WTC11 (cell line): Measurements from ENCODE around the gene USP11. TPM values are rescaled to one million over a fixed set of nuclear protein-coding genes. Genes with fewer than 3 reads are reported as not detected.

Source experiments
- ATAC-seq: fragments of 200-7000 bp; cut with Tn5 transposase; 2 replicates; pipeline ENCODE4 v1.10.0; 2021; ENCODE audit warnings: mild to moderate bottlenecking, moderate library complexity
- CTCF ChIA-PET: fragments of 300-600 bp; sonication (Branson Sonifier 250); formaldehyde crosslinking; loops from one replicate; lab custom pipeline; 2021; ENCODE audit warnings: antibody characterized with exemption; lab: Charles Lee
- POLR2A ChIA-PET: fragments of 350-600 bp; sonication (Branson Sonifier 250); formaldehyde crosslinking; loops from one replicate; lab custom pipeline; 2021; ENCODE audit warnings: antibody characterized with exemption; lab: Charles Lee
- DNase-seq: peaks from one replicate; pipeline ENCODE4 v3.0.0; 2021; ENCODE audit warnings: low spot score
- H3K27ac Mint-ChIP-seq: 2 replicates; pipeline ENCODE4 v1.8.0; 2021; ENCODE audit warnings: mixed read lengths
- H3K27me3 Mint-ChIP-seq: 2 replicates; pipeline ENCODE4 v1.8.0; 2021; ENCODE audit warnings: low read depth, mild to moderate bottlenecking, moderate library complexity, mixed read lengths
- H3K36me3 Mint-ChIP-seq: 2 replicates; pipeline ENCODE4 v1.8.0; 2021; ENCODE audit warnings: mixed read lengths
- H3K4me1 Mint-ChIP-seq: 2 replicates; pipeline ENCODE4 v1.8.0; 2022; ENCODE audit warnings: mixed read lengths
- H3K4me3 Mint-ChIP-seq: 2 replicates; pipeline ENCODE4 v1.8.0; 2021; ENCODE audit warnings: mild to moderate bottlenecking, moderate library complexity, mixed read lengths
- H3K9me3 Mint-ChIP-seq: 2 replicates; pipeline ENCODE4 v1.8.0; 2021; ENCODE audit warnings: mixed read lengths
- ARID4B ChIP-seq: sonication (generic); formaldehyde crosslinking; IDR thresholded peaks from 2 replicates; pipeline ENCODE4 v1.8.0; 2023; ENCODE audit warnings: missing genetic modification reagents, mild to moderate bottlenecking, borderline replicate concordance
- GTF2I ChIP-seq: fragments of 250-450 bp; sonication (Bioruptor Pico); conservative IDR thresholded peaks from 2 replicates; pipeline ENCODE4 v1.4.0; 2021; ENCODE audit warnings: mild to moderate bottlenecking
- MYBL2 ChIP-seq: sonication (generic); formaldehyde crosslinking; IDR thresholded peaks from 2 replicates; pipeline ENCODE4 v1.8.1; 2023; ENCODE audit warnings: mild to moderate bottlenecking, moderate library complexity, missing genetic modification reagents
- OVOL2 ChIP-seq: fragments of 250-450 bp; sonication (Bioruptor Pico); IDR thresholded peaks from 2 replicates; pipeline ENCODE4 v1.9.0; 2021; ENCODE audit warnings: mild to moderate bottlenecking, borderline replicate concordance
- RELA ChIP-seq: sonication (generic); formaldehyde crosslinking; IDR thresholded peaks from 2 replicates; pipeline ENCODE4 v1.8.1; 2022; ENCODE audit warnings: missing genetic modification reagents, mild to moderate bottlenecking, borderline replicate concordance
- RORB ChIP-seq: fragments of 250-450 bp; sonication (Bioruptor Pico); IDR thresholded peaks from 2 replicates; pipeline ENCODE4 v1.9.0; 2021; ENCODE audit warnings: mild to moderate bottlenecking
- TCF7 ChIP-seq: sonication (generic); formaldehyde crosslinking; IDR thresholded peaks from 2 replicates; pipeline ENCODE4 v1.8.0; 2022; ENCODE audit warnings: mild to moderate bottlenecking, low read depth, missing genetic modification reagents, moderate library complexity
- ZMAT4 ChIP-seq: fragments of 250-450 bp; sonication (Bioruptor Pico); IDR thresholded peaks from 2 replicates; pipeline ENCODE4 v1.9.0; 2021; ENCODE audit warnings: mild to moderate bottlenecking
- ZNF121 ChIP-seq: sonication (generic); formaldehyde crosslinking; IDR thresholded peaks from 2 replicates; pipeline ENCODE4 v1.8.0; 2023; ENCODE audit warnings: missing genetic modification reagents
- ZNF263 ChIP-seq: sonication (generic); formaldehyde crosslinking; IDR thresholded peaks from 2 replicates; pipeline ENCODE4 v1.8.1; 2022; ENCODE audit warnings: low read depth, mild to moderate bottlenecking, moderate library complexity, missing genetic modification reagents
- ZNF416 ChIP-seq: fragments of 250-450 bp; sonication (Bioruptor Pico); IDR thresholded peaks from 2 replicates; pipeline ENCODE4 v1.9.0; 2021; ENCODE audit warnings: mild to moderate bottlenecking, inconsistent platforms
- ZNF423 ChIP-seq: fragments of 250-450 bp; sonication (Bioruptor Pico); IDR thresholded peaks from 2 replicates; pipeline ENCODE4 v2.1.2; 2022; ENCODE audit warnings: mild to moderate bottlenecking, moderate library complexity
- ZNF512 ChIP-seq: sonication (generic); formaldehyde crosslinking; IDR thresholded peaks from 2 replicates; pipeline ENCODE4 v1.8.1; 2022; ENCODE audit warnings: missing genetic modification reagents, borderline replicate concordance
- ZNF671 ChIP-seq: fragments of 250-450 bp; sonication (Bioruptor Pico); IDR thresholded peaks from 2 replicates; pipeline ENCODE4 v1.8.0; 2021; ENCODE audit warnings: mild to moderate bottlenecking
- total RNA-seq: library from RNA; stranded (reverse); gene quantifications from 3 replicates; pipeline ENCODE4 v1.2.3, GENCODE V29; 2021
- TF ChIP-seq, protein P1 (sequence below): sonication (generic); formaldehyde crosslinking; IDR thresholded peaks from 2 replicates; pipeline ENCODE4 v1.8.0; 2023; ENCODE audit warnings: mild to moderate bottlenecking, missing genetic modification reagents
- TF ChIP-seq, protein P2 (sequence below): sonication (generic); formaldehyde crosslinking; IDR thresholded peaks from 2 replicates; pipeline ENCODE4 v1.8.1; 2022; ENCODE audit warnings: low read depth, mild to moderate bottlenecking, moderate library complexity, missing genetic modification reagents, borderline replicate concordance
- TF ChIP-seq, protein P3 (sequence below): sonication (generic); formaldehyde crosslinking; IDR thresholded peaks from 2 replicates; pipeline ENCODE4 v1.8.1; 2023; ENCODE audit warnings: mild to moderate bottlenecking, missing genetic modification reagents, borderline replicate concordance

Gene USP11
- total RNA-seq, 1 experiment from 2014 or later = 86.8 TPM

GRCh38 chrX:47247999-47248320, 15.2 kb downstream of the USP11 start (continued):
- TF ChIP-seq, protein P1, sequence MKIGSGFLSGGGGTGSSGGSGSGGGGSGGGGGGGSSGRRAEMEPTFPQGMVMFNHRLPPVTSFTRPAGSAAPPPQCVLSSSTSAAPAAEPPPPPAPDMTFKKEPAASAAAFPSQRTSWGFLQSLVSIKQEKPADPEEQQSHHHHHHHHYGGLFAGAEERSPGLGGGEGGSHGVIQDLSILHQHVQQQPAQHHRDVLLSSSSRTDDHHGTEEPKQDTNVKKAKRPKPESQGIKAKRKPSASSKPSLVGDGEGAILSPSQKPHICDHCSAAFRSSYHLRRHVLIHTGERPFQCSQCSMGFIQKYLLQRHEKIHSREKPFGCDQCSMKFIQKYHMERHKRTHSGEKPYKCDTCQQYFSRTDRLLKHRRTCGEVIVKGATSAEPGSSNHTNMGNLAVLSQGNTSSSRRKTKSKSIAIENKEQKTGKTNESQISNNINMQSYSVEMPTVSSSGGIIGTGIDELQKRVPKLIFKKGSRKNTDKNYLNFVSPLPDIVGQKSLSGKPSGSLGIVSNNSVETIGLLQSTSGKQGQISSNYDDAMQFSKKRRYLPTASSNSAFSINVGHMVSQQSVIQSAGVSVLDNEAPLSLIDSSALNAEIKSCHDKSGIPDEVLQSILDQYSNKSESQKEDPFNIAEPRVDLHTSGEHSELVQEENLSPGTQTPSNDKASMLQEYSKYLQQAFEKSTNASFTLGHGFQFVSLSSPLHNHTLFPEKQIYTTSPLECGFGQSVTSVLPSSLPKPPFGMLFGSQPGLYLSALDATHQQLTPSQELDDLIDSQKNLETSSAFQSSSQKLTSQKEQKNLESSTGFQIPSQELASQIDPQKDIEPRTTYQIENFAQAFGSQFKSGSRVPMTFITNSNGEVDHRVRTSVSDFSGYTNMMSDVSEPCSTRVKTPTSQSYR (CRISPR knock-in tag) = no peak
- TF ChIP-seq, protein P2, sequence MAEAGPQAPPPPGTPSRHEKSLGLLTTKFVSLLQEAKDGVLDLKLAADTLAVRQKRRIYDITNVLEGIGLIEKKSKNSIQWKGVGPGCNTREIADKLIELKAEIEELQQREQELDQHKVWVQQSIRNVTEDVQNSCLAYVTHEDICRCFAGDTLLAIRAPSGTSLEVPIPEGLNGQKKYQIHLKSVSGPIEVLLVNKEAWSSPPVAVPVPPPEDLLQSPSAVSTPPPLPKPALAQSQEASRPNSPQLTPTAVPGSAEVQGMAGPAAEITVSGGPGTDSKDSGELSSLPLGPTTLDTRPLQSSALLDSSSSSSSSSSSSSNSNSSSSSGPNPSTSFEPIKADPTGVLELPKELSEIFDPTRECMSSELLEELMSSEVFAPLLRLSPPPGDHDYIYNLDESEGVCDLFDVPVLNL (CRISPR knock-in tag) = no peak
- TF ChIP-seq ZNF263 (CRISPR knock-in tag) (no peak), MYBL2 (CRISPR knock-in tag) (no peak)

DNA sequence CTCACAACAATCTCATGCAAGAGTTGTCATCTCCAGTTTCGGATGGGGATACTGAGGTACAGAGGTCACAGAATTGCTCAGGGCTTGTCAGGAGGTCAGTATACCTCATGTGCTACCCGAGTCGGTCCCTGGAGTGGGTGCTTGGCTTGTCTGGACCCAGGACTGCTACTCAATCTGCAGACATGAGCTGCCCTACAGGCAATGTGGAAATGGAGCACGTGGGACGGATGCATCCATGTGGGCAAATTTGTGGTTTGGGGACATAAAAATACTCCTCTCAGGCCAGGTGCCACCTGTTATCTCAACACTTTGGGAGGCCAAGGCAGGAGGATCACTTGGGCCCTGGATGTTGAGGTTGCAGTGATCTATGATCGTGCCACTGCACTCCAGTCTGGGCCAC, 15.8 kb downstream of the USP11 start:
- TF ChIP-seq ZNF263 (CRISPR knock-in tag) (no peak), RORB (no peak), ZNF423 (CRISPR knock-in tag) (no peak), RELA (CRISPR knock-in tag) (no peak), ZNF512 (CRISPR knock-in tag) (no peak), ZMAT4 (CRISPR knock-in tag) (no peak), OVOL2 (CRISPR knock-in tag) (no peak), TCF7 (no peak), ARID4B (no peak), ZNF121 (no peak)
- Mint-ChIP-seq H3K27ac (no peak overlapping the region), H3K9me3 (no peaks in the 10 kb centered on the region), H3K36me3 (peaks cover 22% of the 10 kb centered on the region), H3K4me1 (no peaks in the 10 kb centered on the region), H3K4me3 (no peak overlapping the region), H3K27me3 (no peaks in the 10 kb centered on the region)
- POLR2A ChIA-PET = no interaction called here
- no peak for DNase-seq
- ATAC-seq = no peak
- CTCF ChIA-PET = no interaction called here

GRCh38 chrX:47250017-47250347, 17.2 kb downstream of the USP11 start:
- Mint-ChIP-seq H3K27ac (no peak overlapping the region), H3K4me3 (no peak overlapping the region), H3K27me3 (no peaks in the 10 kb centered on the region), H3K9me3 (no peaks in the 10 kb centered on the region), H3K4me1 (no peaks in the 10 kb centered on the region), H3K36me3 (peaks cover 15% of the 10 kb centered on the region)
- CTCF ChIA-PET = interaction anchor here (0.6 kb wide), 1 partner anchor 10 kb away, joined by 3 read pairs; no protein-coding TSS in a partner anchor
- no peak for DNase-seq
- POLR2A ChIA-PET = interaction anchor here (0.6 kb wide), 1 partner anchor 112 kb away, joined by 7 read pairs; no protein-coding TSS in a partner anchor
- ATAC-seq = no peak
- TF ChIP-seq, protein P3, sequence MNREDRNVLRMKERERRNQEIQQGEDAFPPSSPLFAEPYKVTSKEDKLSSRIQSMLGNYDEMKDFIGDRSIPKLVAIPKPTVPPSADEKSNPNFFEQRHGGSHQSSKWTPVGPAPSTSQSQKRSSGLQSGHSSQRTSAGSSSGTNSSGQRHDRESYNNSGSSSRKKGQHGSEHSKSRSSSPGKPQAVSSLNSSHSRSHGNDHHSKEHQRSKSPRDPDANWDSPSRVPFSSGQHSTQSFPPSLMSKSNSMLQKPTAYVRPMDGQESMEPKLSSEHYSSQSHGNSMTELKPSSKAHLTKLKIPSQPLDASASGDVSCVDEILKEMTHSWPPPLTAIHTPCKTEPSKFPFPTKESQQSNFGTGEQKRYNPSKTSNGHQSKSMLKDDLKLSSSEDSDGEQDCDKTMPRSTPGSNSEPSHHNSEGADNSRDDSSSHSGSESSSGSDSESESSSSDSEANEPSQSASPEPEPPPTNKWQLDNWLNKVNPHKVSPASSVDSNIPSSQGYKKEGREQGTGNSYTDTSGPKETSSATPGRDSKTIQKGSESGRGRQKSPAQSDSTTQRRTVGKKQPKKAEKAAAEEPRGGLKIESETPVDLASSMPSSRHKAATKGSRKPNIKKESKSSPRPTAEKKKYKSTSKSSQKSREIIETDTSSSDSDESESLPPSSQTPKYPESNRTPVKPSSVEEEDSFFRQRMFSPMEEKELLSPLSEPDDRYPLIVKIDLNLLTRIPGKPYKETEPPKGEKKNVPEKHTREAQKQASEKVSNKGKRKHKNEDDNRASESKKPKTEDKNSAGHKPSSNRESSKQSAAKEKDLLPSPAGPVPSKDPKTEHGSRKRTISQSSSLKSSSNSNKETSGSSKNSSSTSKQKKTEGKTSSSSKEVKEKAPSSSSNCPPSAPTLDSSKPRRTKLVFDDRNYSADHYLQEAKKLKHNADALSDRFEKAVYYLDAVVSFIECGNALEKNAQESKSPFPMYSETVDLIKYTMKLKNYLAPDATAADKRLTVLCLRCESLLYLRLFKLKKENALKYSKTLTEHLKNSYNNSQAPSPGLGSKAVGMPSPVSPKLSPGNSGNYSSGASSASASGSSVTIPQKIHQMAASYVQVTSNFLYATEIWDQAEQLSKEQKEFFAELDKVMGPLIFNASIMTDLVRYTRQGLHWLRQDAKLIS (CRISPR knock-in tag) = no peak
- TF ChIP-seq ZNF416 (CRISPR knock-in tag) (no peak), ZNF671 (no peak), GTF2I (CRISPR knock-in tag) (no peak)
- TF ChIP-seq, protein P2 (CRISPR knock-in tag) = no peak
